A549 (cell line): ENCODE data around the gene AFF3. TPM values are rescaled to one million over a fixed set of nuclear protein-coding genes. Genes with fewer than 3 reads are reported as not detected.
A peak's percentile ranks its signal among the peaks of the same experiment; 100 is the strongest.

Experiments
- ATAC-seq, 2 experiments: fragments of 200-7000 bp in 1 of 2; fragments of >200 bp in 1 of 2; cut with Nextera tagmentation in 1 of 2; cut with Tn5 transposase in 1 of 2; 3 replicates each; pipeline versions ENCODE4 v1.8.0 to v1.9.1; 2018 to 2020; ENCODE audit warnings: mild to moderate bottlenecking in 1 of 2, moderate library complexity in 1 of 2
- CTCF ChIA-PET: fragments of 300-600 bp; sonication (Branson Sonifier 250); formaldehyde crosslinking; extraction: SDS; loops from one replicate; lab custom pipeline; 2021; ENCODE audit warnings: antibody characterized with exemption, inconsistent platforms; lab: Yijun Ruan, JAX
- POLR2A ChIA-PET: fragments of 350-600 bp; formaldehyde crosslinking; extraction: SDS; loops from one replicate; lab custom pipeline; 2021; ENCODE audit warnings: antibody characterized with exemption, inconsistent platforms; lab: Yijun Ruan, JAX
- DNase-seq, 2 experiments: peaks; one replicate each; pipeline versions ENCODE4 v3.0.0 to v3.0.0-alpha.2; 2011 to 2016; ENCODE audit warnings: low read depth in 1 of 2, low spot score in 1 of 2
- FAIRE-seq: peaks from 2 replicates; lab custom pipeline; 2011; peaks lifted over from hg19 to GRCh38; lab: Jason Lieb, UNC
- H3K27ac ChIP-seq, 2 experiments: fragments of >200 bp; sonication (Bioruptor Twin); formaldehyde crosslinking; 3 replicates each; pipeline ENCODE4 v1.5.1; 2016 to 2017
- H3K4me1 ChIP-seq: fragments of >200 bp; sonication (Bioruptor Twin); formaldehyde crosslinking; 3 replicates; pipeline ENCODE4 v1.6.1; 2016
- H3K4me2 ChIP-seq: fragments of >200 bp; sonication (Bioruptor Twin); formaldehyde crosslinking; 3 replicates; pipeline ENCODE4 v1.6.1; 2016
- H3K4me3 ChIP-seq: fragments of >200 bp; sonication (Bioruptor Twin); formaldehyde crosslinking; 3 replicates; pipeline ENCODE4 v1.5.1; 2016
- H3K9me3 ChIP-seq: fragments of >200 bp; sonication (Bioruptor Twin); formaldehyde crosslinking; 3 replicates; pipeline ENCODE4 v1.6.1; 2016
- BHLHE40 ChIP-seq: IDR thresholded peaks from 2 replicates; pipeline ENCODE4 v1.6.1; 2012; ENCODE audit warnings: low read depth, low read length, inconsistent platforms
- CBX2 ChIP-seq: fragments of 200-600 bp; sonication (generic); IDR thresholded peaks from 2 replicates; pipeline ENCODE4 v1.6.1; 2016; ENCODE audit warnings: low read depth, mild to moderate bottlenecking, borderline replicate concordance
- CEBPB ChIP-seq, 2 experiments: fragments of >200 bp in 1 of 2; sonication (Bioruptor Twin) in 1 of 2; formaldehyde crosslinking in 1 of 2; IDR thresholded peaks; 2 replicates each; pipeline ENCODE4 v1.6.1; 2012 to 2016
- CHD2 ChIP-seq: fragments of 150-350 bp; IDR thresholded peaks from 2 replicates; pipeline ENCODE4 v1.6.1; 2014; ENCODE audit warnings: low read length; ENCODE audit not compliant: partially characterized antibody
- EHMT2 ChIP-seq: fragments of 200-600 bp; sonication (generic); IDR thresholded peaks from 2 replicates; pipeline ENCODE4 v1.6.1; 2016; ENCODE audit warnings: antibody characterized with exemption, low read depth, mild to moderate bottlenecking, moderate library complexity
- FOSL2 ChIP-seq, 2 experiments: fragments of 450-650 bp in 1 of 2; fragments of >200 bp in 1 of 2; sonication (Bioruptor Twin) in 1 of 2; formaldehyde crosslinking; IDR thresholded peaks; 2 replicates each; pipeline versions ENCODE4 v1.5.0 to v1.6.1; 2016 to 2020; ENCODE audit warnings: mild to moderate bottlenecking in 1 of 2, moderate library complexity in 1 of 2
- HES2 ChIP-seq: fragments of >200 bp; sonication (Bioruptor Twin); formaldehyde crosslinking; IDR thresholded peaks from 2 replicates; pipeline ENCODE4 v1.6.1; 2016
- HEYL ChIP-seq: fragments of 250-450 bp; sonication (Bioruptor Pico); IDR thresholded peaks from 2 replicates; pipeline ENCODE4 v1.8.0; 2021; ENCODE audit warnings: mild to moderate bottlenecking, moderate library complexity
- HOXB13 ChIP-seq: fragments of 250-450 bp; sonication (Bioruptor Pico); IDR thresholded peaks from 2 replicates; pipeline ENCODE4 v1.5.0; 2020; ENCODE audit warnings: low read depth, mild to moderate bottlenecking, moderate library complexity
- JUN ChIP-seq, 2 experiments: fragments of >200 bp; sonication (Bioruptor Twin); formaldehyde crosslinking; IDR thresholded peaks; 2 replicates in 1 of 2; 3 replicates in 1 of 2; pipeline ENCODE4 v1.6.1; 2016 to 2017
- KDM1A ChIP-seq: fragments of 200-600 bp; sonication (generic); IDR thresholded peaks from 2 replicates; pipeline ENCODE4 v1.6.1; 2016; ENCODE audit warnings: low read depth, mild to moderate bottlenecking
- MAFK ChIP-seq: fragments of 450-650 bp; IDR thresholded peaks from 2 replicates; pipeline ENCODE4 v1.6.1; 2014; ENCODE audit not compliant: partially characterized antibody
- MAX ChIP-seq: IDR thresholded peaks from 2 replicates; pipeline ENCODE4 v1.6.1; 2012
- NPAS2 ChIP-seq: fragments of 250-450 bp; sonication (Bioruptor Pico); IDR thresholded peaks from 2 replicates; pipeline ENCODE4 v1.8.0; 2022; ENCODE audit warnings: mild to moderate bottlenecking, moderate library complexity, borderline replicate concordance
- PBX3 ChIP-seq: IDR thresholded peaks from 2 replicates; pipeline ENCODE4 v1.6.1; 2012
- POLR2A ChIP-seq: IDR thresholded peaks from 2 replicates; pipeline ENCODE4 v1.6.1; 2012; ENCODE audit warnings: mild to moderate bottlenecking, low read length
- RAD21 ChIP-seq, 2 experiments: fragments of >200 bp in 1 of 2; sonication (Bioruptor Twin) in 1 of 2; formaldehyde crosslinking in 1 of 2; IDR thresholded peaks in 1 of 2; conservative IDR thresholded peaks in 1 of 2; 2 replicates in 1 of 2; 3 replicates in 1 of 2; pipeline ENCODE4 v1.6.1; 2012 to 2018; ENCODE audit warnings: inconsistent platforms in 1 of 2
- RARB ChIP-seq: fragments of 250-450 bp; sonication (Bioruptor Pico); IDR thresholded peaks from 2 replicates; pipeline ENCODE4 v1.8.0; 2021; ENCODE audit warnings: mild to moderate bottlenecking, moderate library complexity
- RCOR1 ChIP-seq: fragments of 150-350 bp; IDR thresholded peaks from 2 replicates; pipeline ENCODE4 v1.6.1; 2014; ENCODE audit warnings: antibody characterized with exemption, low read length, low read depth
- SMC3 ChIP-seq: fragments of >200 bp; sonication (Bioruptor Twin); formaldehyde crosslinking; IDR thresholded peaks from 3 replicates; pipeline ENCODE4 v1.6.1; 2018; ENCODE audit warnings: inconsistent platforms
- TFCP2L1 ChIP-seq: fragments of 250-450 bp; sonication (Bioruptor Pico); IDR thresholded peaks from 2 replicates; pipeline ENCODE4 v1.5.0; 2021; ENCODE audit warnings: mild to moderate bottlenecking
- ZC3H11A ChIP-seq: fragments of 450-650 bp; IDR thresholded peaks from 2 replicates; pipeline ENCODE4 v1.6.1; 2014; ENCODE audit warnings: antibody characterized with exemption, mild to moderate bottlenecking
- ZSCAN20 ChIP-seq: fragments of 250-450 bp; sonication (Bioruptor Pico); IDR thresholded peaks from 2 replicates; pipeline ENCODE4 v1.8.0; 2022; ENCODE audit warnings: mild to moderate bottlenecking, moderate library complexity
- WGBS: methylation state at CpG from one replicate; pipeline ENCODE4 v1.1.6; 2017; ENCODE audit errors: missing lambda C conversion rate; 5-methylcytosine and 5-hydroxymethylcytosine counted together
- polyA plus RNA-seq, 4 experiments: library from polyadenylated mRNA; depleted of rRNA in 3 of 4; stranded (reverse); fragments of >200 nt; fragmentation: RNase III in 1 of 4; extraction: RNeasy Plus Mini Kit Qiagen cat#74134 plus additional on column Dnase treatment in 1 of 4; gene quantifications; 2 replicates in 3 of 4; 3 replicates in 1 of 4; pipeline ENCODE4 v1.2.3, GENCODE V29; 2011 to 2017
- TF ChIP-seq, protein P1 (sequence below): fragments of >200 bp; sonication (Bioruptor Twin); formaldehyde crosslinking; IDR thresholded peaks from 3 replicates; pipeline ENCODE4 v1.6.1; 2016
- TF ChIP-seq, protein P2 (sequence below): fragments of 250-450 bp; sonication (Bioruptor Pico); IDR thresholded peaks from 2 replicates; pipeline ENCODE4 v1.5.0; 2021; ENCODE audit warnings: mild to moderate bottlenecking, moderate library complexity, borderline replicate concordance
- TF ChIP-seq, protein P3 (sequence below): IDR thresholded peaks from 2 replicates; pipeline ENCODE4 v1.6.1; 2012; ENCODE audit warnings: low read depth, borderline replicate concordance

The AFF3 gene
- polyA plus RNA-seq, 2 of the 4 experiments (the other 2 are of a cell fraction): not detected

GRCh38 chr2:99922664-99923063 lies 219.7 kb downstream of the AFF3 start:
- ChIA-PET POLR2A (no interaction called here), CTCF (no interaction called here)
- no peak overlapping the region for H3K4me2 ChIP-seq
- DNase-seq (no peak), FAIRE-seq (no peak), ATAC-seq (no peak)
- H3K9me3 ChIP-seq: no peaks in the 10 kb centered on the region
- under 1% methylated on average over 6 of the region's 6 CpGs for WGBS
- H3K27ac ChIP-seq: no peak overlapping the region
- TF ChIP-seq ZSCAN20: no peak
- TF ChIP-seq BHLHE40: no peak
- no peak for TF ChIP-seq EHMT2
- no peak for TF ChIP-seq KDM1A
- no peak for TF ChIP-seq HES2
- TF ChIP-seq HEYL (CRISPR knock-in tag): no peak
- TF ChIP-seq MAX: no peak
- no peak for TF ChIP-seq HOXB13
- TF ChIP-seq TFCP2L1: no peak
- TF ChIP-seq RARB (CRISPR knock-in tag): no peak
- no peak for TF ChIP-seq CEBPB (IDR thresholded peaks at IDR 0.05)
- TF ChIP-seq POLR2A: no peak
- TF ChIP-seq, protein P1, sequence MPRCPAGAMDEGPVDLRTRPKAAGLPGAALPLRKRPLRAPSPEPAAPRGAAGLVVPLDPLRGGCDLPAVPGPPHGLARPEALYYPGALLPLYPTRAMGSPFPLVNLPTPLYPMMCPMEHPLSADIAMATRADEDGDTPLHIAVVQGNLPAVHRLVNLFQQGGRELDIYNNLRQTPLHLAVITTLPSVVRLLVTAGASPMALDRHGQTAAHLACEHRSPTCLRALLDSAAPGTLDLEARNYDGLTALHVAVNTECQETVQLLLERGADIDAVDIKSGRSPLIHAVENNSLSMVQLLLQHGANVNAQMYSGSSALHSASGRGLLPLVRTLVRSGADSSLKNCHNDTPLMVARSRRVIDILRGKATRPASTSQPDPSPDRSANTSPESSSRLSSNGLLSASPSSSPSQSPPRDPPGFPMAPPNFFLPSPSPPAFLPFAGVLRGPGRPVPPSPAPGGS: no peak
- no peak for TF ChIP-seq SMC3
- no peak overlapping the region for H3K4me3 ChIP-seq
- no peaks in the 10 kb centered on the region for H3K4me1 ChIP-seq

DNA sequence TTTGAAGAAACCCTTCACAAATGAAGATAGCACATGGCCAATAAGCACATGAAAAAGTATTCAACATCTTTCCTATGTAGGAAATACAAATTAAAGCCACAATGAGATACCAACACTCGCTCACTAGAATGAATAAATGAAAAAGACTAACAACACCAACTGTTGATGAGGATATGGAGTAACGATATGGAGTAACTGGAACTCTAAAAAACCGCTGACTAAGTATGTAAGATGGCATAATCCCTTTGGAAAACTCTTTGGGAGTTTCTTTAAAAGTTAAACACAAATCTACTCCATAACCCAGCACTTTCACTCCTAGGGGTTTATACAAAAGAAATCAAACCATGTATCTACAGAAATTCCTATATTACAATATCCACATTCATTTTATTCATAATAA lies 220.5 kb downstream of the AFF3 start:
- ATAC-seq: no peak
- Histone ChIP-seq H3K9me3 (no peaks in the 10 kb centered on the region), H3K4me2 (no peak overlapping the region), H3K4me3 (no peak overlapping the region), H3K4me1 (no peaks in the 10 kb centered on the region), H3K27ac (no peak overlapping the region)
- FAIRE-seq: no peak
- ChIA-PET POLR2A (no interaction called here), CTCF (no interaction called here)
- TF ChIP-seq MAFK (peak; percentile 39), RAD21 (conservative IDR thresholded peaks at IDR 0.05 in 1 of 2, IDR thresholded peaks at IDR 0.05 in 1 of 2) (no peak)
- no peak for DNase-seq
- 1% methylated on average over 3 of the region's 3 CpGs for WGBS

DNA sequence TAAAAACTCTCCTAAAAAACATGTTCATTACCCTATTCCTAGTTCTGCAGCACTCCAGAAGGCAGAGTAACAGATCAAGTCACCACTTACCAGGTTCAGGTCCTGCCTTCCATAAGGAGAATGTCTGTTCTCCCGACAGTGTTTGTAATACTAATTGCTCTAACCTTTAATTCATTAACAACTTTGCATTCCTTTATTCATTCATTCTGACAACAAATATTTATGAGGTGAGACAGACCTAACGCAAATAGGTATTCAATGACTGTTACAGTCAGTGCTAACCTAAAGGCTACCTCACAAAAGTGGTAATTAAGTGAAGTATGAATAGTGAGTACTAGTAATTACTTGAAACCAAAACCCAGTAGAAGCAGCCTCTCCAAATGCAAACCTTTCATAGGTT lies 224.0 kb downstream of the AFF3 start:
- FAIRE-seq (no peak), ATAC-seq (no peak), DNase-seq (no peak)
- 10% methylated on average over 2 of the region's 2 CpGs for WGBS
- POLR2A ChIA-PET: no interaction called here
- TF ChIP-seq, protein P2, sequence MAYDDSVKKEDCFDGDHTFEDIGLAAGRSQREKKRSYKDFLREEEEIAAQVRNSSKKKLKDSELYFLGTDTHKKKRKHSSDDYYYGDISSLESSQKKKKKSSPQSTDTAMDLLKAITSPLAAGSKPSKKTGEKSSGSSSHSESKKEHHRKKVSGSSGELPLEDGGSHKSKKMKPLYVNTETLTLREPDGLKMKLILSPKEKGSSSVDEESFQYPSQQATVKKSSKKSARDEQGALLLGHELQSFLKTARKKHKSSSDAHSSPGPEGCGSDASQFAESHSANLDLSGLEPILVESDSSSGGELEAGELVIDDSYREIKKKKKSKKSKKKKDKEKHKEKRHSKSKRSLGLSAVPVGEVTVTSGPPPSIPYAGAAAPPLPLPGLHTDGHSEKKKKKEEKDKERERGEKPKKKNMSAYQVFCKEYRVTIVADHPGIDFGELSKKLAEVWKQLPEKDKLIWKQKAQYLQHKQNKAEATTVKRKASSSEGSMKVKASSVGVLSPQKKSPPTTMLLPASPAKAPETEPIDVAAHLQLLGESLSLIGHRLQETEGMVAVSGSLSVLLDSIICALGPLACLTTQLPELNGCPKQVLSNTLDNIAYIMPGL (CRISPR knock-in tag): no peak
- no peak for TF ChIP-seq ZC3H11A
- TF ChIP-seq PBX3: no peak
- TF ChIP-seq, protein P1: no peak
- TF ChIP-seq RCOR1: no peak
- no peak for TF ChIP-seq FOSL2 (IDR thresholded peaks at IDR 0.05)
- TF ChIP-seq FOSL2 (CRISPR knock-in tag; IDR thresholded peaks at IDR 0.05): no peak
- TF ChIP-seq, protein P3, sequence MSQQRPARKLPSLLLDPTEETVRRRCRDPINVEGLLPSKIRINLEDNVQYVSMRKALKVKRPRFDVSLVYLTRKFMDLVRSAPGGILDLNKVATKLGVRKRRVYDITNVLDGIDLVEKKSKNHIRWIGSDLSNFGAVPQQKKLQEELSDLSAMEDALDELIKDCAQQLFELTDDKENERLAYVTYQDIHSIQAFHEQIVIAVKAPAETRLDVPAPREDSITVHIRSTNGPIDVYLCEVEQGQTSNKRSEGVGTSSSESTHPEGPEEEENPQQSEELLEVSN: no peak
- TF ChIP-seq RAD21 (conservative IDR thresholded peaks at IDR 0.05 in 1 of 2, IDR thresholded peaks at IDR 0.05 in 1 of 2): no peak
- no peak for TF ChIP-seq CEBPB (IDR thresholded peaks at IDR 0.05)
- no peak for TF ChIP-seq BHLHE40
- no peak for TF ChIP-seq JUN (IDR thresholded peaks at IDR 0.05)
- TF ChIP-seq CBX2: no peak
- TF ChIP-seq NPAS2 (CRISPR knock-in tag): no peak
- no peak for TF ChIP-seq CHD2
- CTCF ChIA-PET: no interaction called here
- H3K27ac ChIP-seq: no peak overlapping the region
- no peaks in the 10 kb centered on the region for H3K9me3 ChIP-seq
- no peak overlapping the region for H3K4me2 ChIP-seq
- H3K4me1 ChIP-seq: no peaks in the 10 kb centered on the region
- no peak overlapping the region for H3K4me3 ChIP-seq
